Spleen (tissue), 11 donors: ENCODE data around the gene ZNF385A. TPM values are rescaled to one million over a fixed set of nuclear protein-coding genes. Genes with fewer than 3 reads are reported as not detected.
"Not testable (repeated sequence)": the region's sequence is repeated elsewhere in the genome, so short reads cannot be mapped to it uniquely, and the experiment has no call there.

Experiments used
- DNase-seq: peaks from one replicate; pipeline ENCODE4 v3.0.0-alpha.2; 2020
- H3K27ac ChIP-seq, 8 donors: fragments of 200-600 bp; sonication (generic) in 7 of 8; 1 replicate in 4 of 8; 2 replicates in 4 of 8; pipeline versions ENCODE4 v1.5.0 to v1.8.0; 2016 to 2021; ENCODE audit warnings: inconsistent platforms in 4 of 8, mild to moderate bottlenecking in 4 of 8, moderate library complexity in 1 of 8
- H3K27me3 ChIP-seq, 7 donors: fragments of 200-600 bp; sonication (generic) in 6 of 7; replicated peaks in 1 of 7; 1 replicate in 4 of 7; 2 replicates in 3 of 7; pipeline versions ENCODE4 v1.5.0 to v1.8.0; 2016 to 2021; ENCODE audit warnings: inconsistent platforms in 3 of 7, mild to moderate bottlenecking in 1 of 7
- H3K36me3 ChIP-seq, 6 donors: fragments of 200-600 bp; sonication (generic) in 5 of 6; 1 replicate in 4 of 6; 2 replicates in 2 of 6; pipeline versions ENCODE4 v1.5.0 to v1.8.0; 2016 to 2021; ENCODE audit warnings: inconsistent platforms in 2 of 6
- H3K4me1 ChIP-seq, 6 donors: fragments of 200-600 bp; sonication (generic) in 5 of 6; 1 replicate in 3 of 6; 2 replicates in 3 of 6; pipeline versions ENCODE4 v1.5.0 to v1.8.0; 2016 to 2021; ENCODE audit warnings: inconsistent platforms in 3 of 6
- H3K4me3 ChIP-seq, 8 donors: fragments of 200-600 bp; sonication (generic) in 7 of 8; 1 replicate in 4 of 8; 2 replicates in 4 of 8; pipeline versions ENCODE4 v1.5.0 to v1.8.0; 2016 to 2021; ENCODE audit warnings: inconsistent platforms in 4 of 8, mild to moderate bottlenecking in 4 of 8, moderate library complexity in 2 of 8
- H3K9me3 ChIP-seq, 8 donors: fragments of 200-600 bp; sonication (generic) in 7 of 8; 1 replicate in 4 of 8; 2 replicates in 4 of 8; pipeline versions ENCODE4 v1.5.0 to v1.8.0; 2016 to 2021; ENCODE audit warnings: inconsistent platforms in 4 of 8
- CTCF ChIP-seq, 11 experiments: fragments of 200-600 bp in 7 of 11; fragments of 450-650 bp in 4 of 11; sonication (generic) in 4 of 11; IDR thresholded peaks in 8 of 11; conservative IDR thresholded peaks in 3 of 11; 1 replicate in 7 of 11; 2 replicates in 4 of 11; pipeline versions ENCODE4 v1.4.0 to v1.8.0; 2016 to 2021; ENCODE audit warnings: antibody characterized with exemption in 11 of 11, inconsistent platforms in 4 of 11, mild to moderate bottlenecking in 1 of 11
- POLR2A ChIP-seq, 3 donors: fragments of 450-650 bp; IDR thresholded peaks; one replicate each; pipeline ENCODE4 v1.5.1; 2017; ENCODE audit warnings: antibody characterized with exemption in 3 of 3, mild to moderate bottlenecking in 1 of 3
- POLR2AphosphoS5 ChIP-seq, 3 donors: sonication (generic); formaldehyde crosslinking; IDR thresholded peaks; one replicate each; pipeline ENCODE4 v1.5.1; 2017; ENCODE audit warnings: antibody characterized with exemption in 3 of 3
- WGBS, 5 donors: extraction: QIAGEN DNeasy Blood & Tissue Kit in 3 of 5; methylation state at CpG; one replicate each; pipeline versions ENCODE4 v1.1.5 to v1.1.7; 2013 to 2018; 5-methylcytosine and 5-hydroxymethylcytosine counted together
- intact Hi-C: fragments of 100-400 bp; cut with DNase I; formaldehyde crosslinking; loops from one replicate; pipeline ENCODE4 v1.15.0; 2023; ENCODE audit warnings: low total_unique reads
- polyA plus RNA-seq, 3 donors: library from polyadenylated mRNA; stranded (reverse); fragments of 200-250 nt; gene quantifications; one replicate each; pipeline ENCODE4 v1.2.1, GENCODE V29; 2013
- total RNA-seq, 7 donors: library from RNA; depleted of rRNA in 3 of 7; stranded (reverse); fragments of >200 nt in 3 of 7; fragmentation: NEBNext Ultra II Directional in 4 of 7; extraction: Animal tissue kit (Norgen Biotek cat#: 25700) in 4 of 7; gene quantifications; one replicate each; pipeline versions ENCODE4 v1.1.0 to v1.2.1, GENCODE V29; 2016 to 2021
- donor health status: healthy with polysubstance abuse.
- donor health status: DM: no; HTN: no; CAD: no; lungs with moderate emphysema.
- donor health status: DM: no; HTN: no; CAD: no.
- donor health status: Bipolar disorder and iron deficiency.
- donor health status: healthy.
- donor health status: DM: no; HTN: no; CAD: no.
- donor health status: DM: yes; HTN: yes; CAD: no.

ZNF385A gene
- total and polyA plus RNA-seq, 10 donors, result 7.4 to 40.3 (median 23.4) TPM

- intact Hi-C loops, result no loop called here
- no peak for DNase-seq
- Histone ChIP-seq H3K36me3 (peaks cover 0 to 30% (median 7%) of the 10 kb centered on the region in 6 donors), H3K4me1 (peaks cover 37 to 94% (median 69%) of the 10 kb centered on the region in 6 donors), H3K4me3 (no peak overlapping the region), H3K27ac (peak overlapping the region in 3 of 8 donors; percentile 36 to 66 (median 46)), H3K9me3 (no peaks in the 10 kb centered on the region), H3K27me3 (no peaks in the 10 kb centered on the region)
- 84 to 91% (median 87%) methylated on average over 6 of the region's 6 CpGs for WGBS, 5 donors
- TF ChIP-seq POLR2AphosphoS5 (IDR thresholded peaks at IDR 0.05) (no peak), CTCF (IDR thresholded peaks at IDR 0.05 in 8 of 11, conservative IDR thresholded peaks at IDR 0.05 in 3 of 11) (no peak), POLR2A (IDR thresholded peaks at IDR 0.05) (no peak)
These were observed 55.8 kb downstream of the ZNF385A start for GRCh38 chr12:54328595-54329337.

- Histone ChIP-seq H3K27ac (peak overlapping the region; percentile 82 to 92 (median 86)), H3K4me1 (peaks cover 23 to 71% (median 52%) of the 10 kb centered on the region in 6 donors), H3K4me3 (peak overlapping the region; percentile 61 to 87 (median 74)), H3K36me3 (peaks cover 0 to 19% (median 7%) of the 10 kb centered on the region in 6 donors)
- intact Hi-C loops, DNase-seq, H3K27me3 ChIP-seq, H3K9me3 ChIP-seq: not testable (repeated sequence)
- WGBS, 5 donors, result 54 to 61% (median 55%) methylated on average over 22 of the region's 22 CpGs
These were observed 59.0 kb downstream of the ZNF385A start for GRCh38 chr12:54325442-54326109.

GRCh38 chr12:54324617-54325441 lies 59.7 kb downstream of the ZNF385A start, which contains the start of gene COPZ1:
COPZ1 (plus strand) TSS chr12:54325131; CDS start chr12:54325164, 33 bp downstream.
- 0 to 1% (median 1%) methylated on average over 33 to 34 of the region's 34 CpGs for WGBS, 5 donors
- intact Hi-C loops, result no loop called here

More at GRCh38 chr12:54324617-54325441, 59.7 kb downstream of the ZNF385A start, which contains the start of gene COPZ1:
- peaks cover 0 to 13% (median 6%) of the 10 kb centered on the region in 6 donors for H3K36me3 ChIP-seq
- H3K9me3 ChIP-seq, result no peaks in the 10 kb centered on the region
- H3K27me3 ChIP-seq, result no peaks in the 10 kb centered on the region
- peak within 1 kb of the TSS; percentile 82 to 92 (median 86) for H3K27ac ChIP-seq
- H3K4me3 ChIP-seq, result peak within 1 kb of the TSS; percentile 61 to 87 (median 74)
- TF ChIP-seq POLR2A (IDR thresholded peaks at IDR 0.05), result peak in 2 of 3 donors; percentile 5 to 16
- TF ChIP-seq CTCF (IDR thresholded peaks at IDR 0.05 in 8 of 11, conservative IDR thresholded peaks at IDR 0.05 in 3 of 11), result peak; percentile 60 to 88 (median 76)
- TF ChIP-seq POLR2AphosphoS5 (IDR thresholded peaks at IDR 0.05), result peak; percentile 87 to 92 (median 89)
- H3K4me1 ChIP-seq, result peaks cover 22 to 64% (median 45%) of the 10 kb centered on the region in 6 donors
- DNase-seq, result peak; percentile 96
